ENCODE measurements around the gene LETM1.

LETM1 gene

GRCh38 chr4:1856071-1856942 lies at the start of gene LETM1:
Gene LETM1 (minus strand): TSS chr4:1856156. CDS start chr4:1855950, 206 bp downstream.
- ATAC-seq: peak; percentile 98
- no peak for TF ChIP-seq ZNF70 (CRISPR knock-in tag; IDR thresholded peaks at IDR 0.05)
- peak; percentile 65; the same call in 1 of the 2 replicates for TF ChIP-seq TSHZ2 (CRISPR knock-in tag; IDR thresholded peaks at IDR 0.05)

GRCh38 chr4:1904042-1904441 lies 48.1 kb upstream of the LETM1 start:
- no peak for ATAC-seq

GRCh38 chr4:1903035-1903434 lies 47.1 kb upstream of the LETM1 start:
- no peak for ATAC-seq
- TF ChIP-seq OSR1 (CRISPR knock-in tag; IDR thresholded peaks at IDR 0.05) (no peak), ZFP30 (CRISPR knock-in tag; IDR thresholded peaks at IDR 0.05) (no peak), TOX (CRISPR knock-in tag; IDR thresholded peaks at IDR 0.05; ENCODE audit: borderline replicate concordance) (no peak), CREB5 (CRISPR knock-in tag; IDR thresholded peaks at IDR 0.05; ENCODE audit: low read depth) (no peak), ZNF565 (CRISPR knock-in tag; conservative IDR thresholded peaks at IDR 0.05; ENCODE audit: low read depth) (no peak), ZNF8 (CRISPR knock-in tag; IDR thresholded peaks at IDR 0.05) (no peak), CSDC2 (CRISPR knock-in tag; IDR thresholded peaks at IDR 0.05) (no peak), TCF4 (CRISPR knock-in tag; IDR thresholded peaks at IDR 0.05; ENCODE audit: borderline replicate concordance) (no peak), BACH2 (CRISPR knock-in tag; IDR thresholded peaks at IDR 0.05; ENCODE audit: borderline replicate concordance) (no peak)
- TF ChIP-seq, protein P1, sequence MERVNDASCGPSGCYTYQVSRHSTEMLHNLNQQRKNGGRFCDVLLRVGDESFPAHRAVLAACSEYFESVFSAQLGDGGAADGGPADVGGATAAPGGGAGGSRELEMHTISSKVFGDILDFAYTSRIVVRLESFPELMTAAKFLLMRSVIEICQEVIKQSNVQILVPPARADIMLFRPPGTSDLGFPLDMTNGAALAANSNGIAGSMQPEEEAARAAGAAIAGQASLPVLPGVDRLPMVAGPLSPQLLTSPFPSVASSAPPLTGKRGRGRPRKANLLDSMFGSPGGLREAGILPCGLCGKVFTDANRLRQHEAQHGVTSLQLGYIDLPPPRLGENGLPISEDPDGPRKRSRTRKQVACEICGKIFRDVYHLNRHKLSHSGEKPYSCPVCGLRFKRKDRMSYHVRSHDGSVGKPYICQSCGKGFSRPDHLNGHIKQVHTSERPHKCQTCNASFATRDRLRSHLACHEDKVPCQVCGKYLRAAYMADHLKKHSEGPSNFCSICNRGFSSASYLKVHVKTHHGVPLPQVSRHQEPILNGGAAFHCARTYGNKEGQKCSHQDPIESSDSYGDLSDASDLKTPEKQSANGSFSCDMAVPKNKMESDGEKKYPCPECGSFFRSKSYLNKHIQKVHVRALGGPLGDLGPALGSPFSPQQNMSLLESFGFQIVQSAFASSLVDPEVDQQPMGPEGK (CRISPR knock-in tag; IDR thresholded peaks at IDR 0.05; ENCODE audit: borderline replicate concordance): no peak

More at GRCh38 chr4:1904042-1904441, 48.1 kb upstream of the LETM1 start:
- TF ChIP-seq ISL1 (CRISPR knock-in tag; IDR thresholded peaks at IDR 0.05): no peak
- TF ChIP-seq ZNF565 (CRISPR knock-in tag; conservative IDR thresholded peaks at IDR 0.05; ENCODE audit: low read depth): no peak
- no peak for TF ChIP-seq TCF4 (CRISPR knock-in tag; IDR thresholded peaks at IDR 0.05; ENCODE audit: borderline replicate concordance)
- TF ChIP-seq ESRRG (CRISPR knock-in tag; IDR thresholded peaks at IDR 0.05): no peak
- TF ChIP-seq GLIS3 (CRISPR knock-in tag; IDR thresholded peaks at IDR 0.05): no peak
- TF ChIP-seq ZFP3 (CRISPR knock-in tag; IDR thresholded peaks at IDR 0.05): no peak
- no peak for TF ChIP-seq ZNF70 (CRISPR knock-in tag; IDR thresholded peaks at IDR 0.05)
- TF ChIP-seq OSR1 (CRISPR knock-in tag; IDR thresholded peaks at IDR 0.05): no peak
- TF ChIP-seq POU6F1 (CRISPR knock-in tag; IDR thresholded peaks at IDR 0.05; ENCODE audit: borderline replicate concordance, low read depth): no peak
- TF ChIP-seq BACH2 (CRISPR knock-in tag; IDR thresholded peaks at IDR 0.05; ENCODE audit: borderline replicate concordance): no peak
- TF ChIP-seq ZFP30 (CRISPR knock-in tag; IDR thresholded peaks at IDR 0.05): no peak
- TF ChIP-seq CSDC2 (CRISPR knock-in tag; IDR thresholded peaks at IDR 0.05): no peak
- TF ChIP-seq TOX (CRISPR knock-in tag; IDR thresholded peaks at IDR 0.05; ENCODE audit: borderline replicate concordance): no peak
- no peak for TF ChIP-seq TSHZ2 (CRISPR knock-in tag; IDR thresholded peaks at IDR 0.05)
- TF ChIP-seq, protein P1 (CRISPR knock-in tag; IDR thresholded peaks at IDR 0.05; ENCODE audit: borderline replicate concordance): no peak
- TF ChIP-seq RARB (CRISPR knock-in tag; IDR thresholded peaks at IDR 0.05): no peak

Data from SK-N-SH treated with all-trans-retinoic acid at 6 μM for 48 hours (cell line).